Neutrophil (primary cell): Measurements from ENCODE around the gene NHLH1.

ENCODE experiments used
- H3K27ac ChIP-seq: fragments of 200-600 bp; sonication (generic); 2 replicates; pipeline ENCODE4 v1.5.1; 2016; ENCODE audit warnings: mild to moderate bottlenecking, moderate library complexity
- H3K27me3 ChIP-seq: fragments of 200-600 bp; sonication (generic); 2 replicates; pipeline ENCODE4 v1.6.0; 2016; ENCODE audit warnings: mild to moderate bottlenecking
- H3K36me3 ChIP-seq: fragments of 200-600 bp; sonication (generic); 2 replicates; pipeline ENCODE4 v1.5.1; 2017
- H3K4me1 ChIP-seq, 2 experiments: fragments of 200-600 bp in 1 of 2; sonication (generic) in 1 of 2; 1 replicate in 1 of 2; 2 replicates in 1 of 2; pipeline versions ENCODE4 v1.5.1 to v1.6.1; 2013 to 2016; ENCODE audit warnings: low read depth in 1 of 2, low read length in 1 of 2, mild to moderate bottlenecking in 1 of 2, moderate library complexity in 1 of 2; ENCODE audit not compliant: control insufficient read depth in 1 of 2, insufficient read depth in 1 of 2
- H3K4me3 ChIP-seq, 2 experiments: fragments of 200-600 bp in 1 of 2; sonication (generic) in 1 of 2; 1 replicate in 1 of 2; 2 replicates in 1 of 2; pipeline ENCODE4 v1.5.1; 2013 to 2016; ENCODE audit warnings: low read depth in 1 of 2, low read length in 1 of 2, mild to moderate bottlenecking in 1 of 2, moderate library complexity in 1 of 2
- H3K9me3 ChIP-seq: fragments of 200-600 bp; sonication (generic); 2 replicates; pipeline ENCODE4 v1.5.1; 2016
- CTCF ChIP-seq: fragments of 200-600 bp; sonication (generic); IDR thresholded peaks from 2 replicates; pipeline ENCODE4 v1.5.1; 2016; ENCODE audit warnings: antibody characterized with exemption

NHLH1 gene

GRCh38 chr1:160366731-160367515, at the start of gene NHLH1:
NHLH1 (plus strand) TSS chr1:160367071; CDS start chr1:160370732, 3,661 bp downstream.
- Histone ChIP-seq H3K27ac (no peak within 1 kb of the TSS), H3K4me3 (no peak within 1 kb of the TSS), H3K27me3 (peaks cover 11% of the 10 kb centered on the region), H3K9me3 (no peaks in the 10 kb centered on the region), H3K36me3 (no peaks in the 10 kb centered on the region), H3K4me1 (no peaks in the 10 kb centered on the region)
- no peak for TF ChIP-seq CTCF

- Histone ChIP-seq H3K27me3 (no peaks in the 10 kb centered on the region), H3K9me3 (no peaks in the 10 kb centered on the region), H3K27ac (no peak overlapping the region), H3K36me3 (peaks cover 85% of the 10 kb centered on the region), H3K4me1 (no peaks in the 10 kb centered on the region), H3K4me3 (no peak overlapping the region)
- TF ChIP-seq CTCF = no peak
These were observed 44.0 kb upstream of the NHLH1 start for GRCh38 chr1:160322831-160323230.

- Histone ChIP-seq H3K9me3 (no peaks in the 10 kb centered on the region), H3K36me3 (peaks cover 92% of the 10 kb centered on the region), H3K27me3 (no peaks in the 10 kb centered on the region), H3K4me1 (no peaks in the 10 kb centered on the region), H3K27ac (no peak overlapping the region), H3K4me3 (no peak overlapping the region)
- TF ChIP-seq CTCF = no peak
These were observed 41.6 kb upstream of the NHLH1 start for GRCh38 chr1:160325252-160325651.

- H3K4me1 ChIP-seq = no peaks in the 10 kb centered on the region
- H3K9me3 ChIP-seq = no peaks in the 10 kb centered on the region
- H3K36me3 ChIP-seq = peaks cover 97% of the 10 kb centered on the region
- no peak for TF ChIP-seq CTCF
- no peaks in the 10 kb centered on the region for H3K27me3 ChIP-seq
- H3K4me3 ChIP-seq = no peak overlapping the region
- H3K27ac ChIP-seq = no peak overlapping the region
These were observed 40.5 kb upstream of the NHLH1 start for GRCh38 chr1:160326418-160326817.

- Histone ChIP-seq H3K9me3 (no peaks in the 10 kb centered on the region), H3K4me1 (no peaks in the 10 kb centered on the region), H3K27me3 (no peaks in the 10 kb centered on the region), H3K36me3 (peaks cover 100% of the 10 kb centered on the region), H3K27ac (no peak overlapping the region), H3K4me3 (no peak overlapping the region)
- TF ChIP-seq CTCF = no peak
These were observed 38.7 kb upstream of the NHLH1 start for GRCh38 chr1:160328184-160328583.
